HCT116 (cell line): ENCODE measurements around the gene KLHL40. TPM values are rescaled to one million over a fixed set of nuclear protein-coding genes. Genes with fewer than 3 reads are reported as not detected.

Experiments
- ATAC-seq: fragments of 200-7000 bp; cut with Tn5 transposase; 2 replicates; pipeline ENCODE4 v1.9.1; 2020; ENCODE audit warnings: mild to moderate bottlenecking, moderate library complexity
- BruUV-seq: library from RNA; stranded (reverse); fragments of 400-500 nt; replicated peaks from 2 replicates; lab custom pipeline; 2021; lab: Mats Ljungman, UMichigan
- CTCF ChIA-PET: fragments of 300-600 bp; sonication (Branson Sonifier 250); formaldehyde crosslinking; loops from one replicate; lab custom pipeline; 2021; ENCODE audit warnings: antibody characterized with exemption; lab: Charles Lee
- POLR2A ChIA-PET: fragments of 300-600, 350-600 bp; sonication (Branson Sonifier 250); formaldehyde crosslinking; loops from one replicate; lab custom pipeline; 2021; ENCODE audit warnings: antibody characterized with exemption; lab: Charles Lee
- RAD21 ChIA-PET, 2 experiments: fragments of 300-600 bp; sonication (Branson Sonifier 250); formaldehyde crosslinking; loops; one replicate each; lab custom pipeline; 2023; ENCODE audit warnings: low total read pairs in 2 of 2; ENCODE audit not compliant: uncharacterized antibody in 2 of 2, unreplicated experiment in 2 of 2, low non-redundant PET in 1 of 2; lab: Charles Lee
- DNase-seq: peaks from one replicate; pipeline ENCODE4 v3.0.0-alpha.2; 2010; ENCODE audit warnings: low read depth, low spot score
- H2AFZ ChIP-seq: fragments of 200-600 bp; shearing (Covaris generic), sonication (generic); 2 replicates; pipeline ENCODE4 v1.6.1; 2017; ENCODE audit warnings: low read depth, mixed run types, mixed read lengths, antibody characterized with exemption, low read length; ENCODE audit not compliant: poor library complexity, severe bottlenecking
- H3K27ac ChIP-seq: 2 replicates; pipeline ENCODE4 v1.5.1; 2012; ENCODE audit warnings: low read depth, low read length
- H3K27me3 ChIP-seq: fragments of 200-600 bp; sonication (generic); 2 replicates; pipeline ENCODE4 v1.6.1; 2016; ENCODE audit warnings: mixed run types, low read length, mixed read lengths; ENCODE audit not compliant: insufficient read depth
- H3K36me3 ChIP-seq, 2 experiments: fragments of 200-500 bp in 1 of 2; fragments of 200-600 bp in 1 of 2; sonication (Bioruptor generic) in 1 of 2; sonication (generic) in 1 of 2; 2 replicates each; pipeline versions ENCODE4 v1.5.1 to v1.6.1; 2014 to 2016; ENCODE audit warnings: low read length in 2 of 2, inconsistent platforms in 1 of 2, mixed read lengths in 1 of 2, mixed run types in 1 of 2; ENCODE audit not compliant: insufficient read depth in 2 of 2, control insufficient read depth in 1 of 2
- H3K4me1 ChIP-seq, 2 experiments: fragments of 200-600 bp in 1 of 2; sonication (generic) in 1 of 2; 2 replicates each; pipeline versions ENCODE4 v1.5.1 to v1.6.1; 2012 to 2017; ENCODE audit warnings: low read length in 2 of 2, inconsistent platforms in 1 of 2, mild to moderate bottlenecking in 1 of 2, mixed read lengths in 1 of 2, mixed run types in 1 of 2, moderate library complexity in 1 of 2; ENCODE audit not compliant: insufficient read depth in 2 of 2, control insufficient read depth in 1 of 2
- H3K4me2 ChIP-seq: fragments of 200-600 bp; sonication (generic); 2 replicates; pipeline ENCODE4 v1.6.1; 2017; ENCODE audit warnings: mixed run types, low read length, mixed read lengths
- H3K4me3 ChIP-seq, 2 experiments: fragments of 200-600 bp in 1 of 2; sonication (generic) in 1 of 2; replicated peaks in 1 of 2; 2 replicates each; pipeline ENCODE4 v1.5.1; 2011 to 2016; ENCODE audit warnings: low read length in 2 of 2, control low read depth in 1 of 2, low read depth in 1 of 2, mild to moderate bottlenecking in 1 of 2, mixed read lengths in 1 of 2, mixed run types in 1 of 2
- H3K79me2 ChIP-seq: fragments of 200-600 bp; sonication (generic); 2 replicates; pipeline ENCODE4 v1.6.1; 2017; ENCODE audit warnings: mild to moderate bottlenecking, mixed run types, low read length, moderate library complexity, mixed read lengths; ENCODE audit not compliant: insufficient read depth
- H3K9ac ChIP-seq: fragments of 200-600 bp; sonication (generic); 2 replicates; pipeline ENCODE4 v1.6.1; 2016; ENCODE audit warnings: low read length, mixed read lengths
- H3K9me2 ChIP-seq: fragments of 200-600 bp; sonication (generic), shearing (Covaris generic); 2 replicates; pipeline ENCODE4 v1.6.1; 2017; ENCODE audit warnings: mixed run types, mild to moderate bottlenecking, moderate library complexity; ENCODE audit not compliant: insufficient read depth
- H3K9me3 ChIP-seq, 2 experiments: fragments of 200-500 bp in 1 of 2; fragments of 200-600 bp in 1 of 2; sonication (Bioruptor generic) in 1 of 2; sonication (generic) in 1 of 2; 2 replicates each; pipeline ENCODE4 v1.6.1; 2014 to 2017; ENCODE audit warnings: low read length in 2 of 2, mixed read lengths in 2 of 2, inconsistent platforms in 1 of 2, low read depth in 1 of 2, mild to moderate bottlenecking in 1 of 2, mixed run types in 1 of 2, moderate library complexity in 1 of 2; ENCODE audit not compliant: control insufficient read depth in 1 of 2, insufficient read depth in 1 of 2
- H4K20me1 ChIP-seq: fragments of 200-600 bp; sonication (generic), shearing (Covaris generic); 2 replicates; pipeline ENCODE4 v1.6.1; 2017; ENCODE audit warnings: mixed run types, mild to moderate bottlenecking, moderate library complexity; ENCODE audit not compliant: insufficient read depth
- CEBPB ChIP-seq: IDR thresholded peaks from 2 replicates; pipeline ENCODE4 v1.6.1; 2012; ENCODE audit warnings: low read depth
- EGR1 ChIP-seq: IDR thresholded peaks from 2 replicates; pipeline ENCODE4 v1.6.1; 2012; ENCODE audit warnings: low read depth
- ELF1 ChIP-seq: IDR thresholded peaks from 2 replicates; pipeline ENCODE4 v1.6.1; 2012; ENCODE audit warnings: low read depth, borderline replicate concordance
- EZH2phosphoT487 ChIP-seq: fragments of 200-600 bp; IDR thresholded peaks from 2 replicates; pipeline ENCODE4 v1.6.1; 2018; ENCODE audit warnings: antibody characterized with exemption, borderline replicate concordance
- JUND ChIP-seq: IDR thresholded peaks from 2 replicates; pipeline ENCODE4 v1.6.1; 2012
- SIN3A ChIP-seq: IDR thresholded peaks from 2 replicates; pipeline ENCODE4 v1.6.1; 2012; ENCODE audit warnings: low read depth
- TCF7L2 ChIP-seq: IDR thresholded peaks from 2 replicates; pipeline ENCODE4 v1.7.0; 2011; ENCODE audit warnings: borderline replicate concordance, inconsistent platforms; ENCODE audit not compliant: insufficient read depth, insufficient read length; ENCODE audit errors: extremely low read depth
- YY1 ChIP-seq: IDR thresholded peaks from 2 replicates; pipeline ENCODE4 v1.6.1; 2011; ENCODE audit warnings: low read length, low read depth, moderate library complexity, mild to moderate bottlenecking; ENCODE audit not compliant: insufficient replicate concordance; ENCODE audit errors: extremely low read depth
- intact Hi-C: fragments of 100-400 bp; cut with micrococcal nuclease; formaldehyde crosslinking; loops from 2 replicates; pipeline ENCODE4 v1.10.0; 2022
- total RNA-seq: library from RNA; stranded (reverse); gene quantifications from one replicate; pipeline ENCODE4 v1.2.1, GENCODE V29; 2021; ENCODE audit not compliant: unreplicated experiment
- TF ChIP-seq, protein P1 (sequence below): IDR thresholded peaks from 2 replicates; pipeline ENCODE4 v1.6.1; 2011; ENCODE audit warnings: mild to moderate bottlenecking, low read length, moderate library complexity; ENCODE audit not compliant: insufficient replicate concordance; ENCODE audit errors: extremely low read depth

The KLHL40 gene
- total RNA-seq, 1 experiment from 2014 or later: not detected

GRCh38 chr3:42658091-42658770 lies 27.1 kb upstream of the KLHL40 start:
- ATAC-seq: no peak
- no peak overlapping the region for H3K4me3 ChIP-seq
- RAD21 ChIA-PET: no interaction called here
- TF ChIP-seq YY1: no peak
- no peak for TF ChIP-seq CEBPB
- no peak for TF ChIP-seq EZH2phosphoT487
- peaks cover 16 to 31% of the 10 kb centered on the region in 2 experiments for H3K4me1 ChIP-seq
- no peaks in the 10 kb centered on the region for H3K9me3 ChIP-seq
- no peaks in the 10 kb centered on the region for H4K20me1 ChIP-seq
- 0 out of 4 replicates have a peak, but pooled peaks cover 0 to 3% of the 10 kb centered on the region in 2 experiments for H3K36me3 ChIP-seq
- no peak overlapping the region for H2AFZ ChIP-seq
- intact Hi-C loops: no loop called here
- CTCF ChIA-PET: no interaction called here
- H3K79me2 ChIP-seq: peaks cover 12% of the 10 kb centered on the region; the same call in 1 of the 2 replicates
- H3K9me2 ChIP-seq: no peaks in the 10 kb centered on the region
- DNase-seq: no peak
- POLR2A ChIA-PET: no interaction called here
- H3K9ac ChIP-seq: no peak overlapping the region
- H3K27me3 ChIP-seq: no peaks in the 10 kb centered on the region
- no TSS peak for BruUV-seq
- no peak overlapping the region for H3K27ac ChIP-seq
- H3K4me2 ChIP-seq: no peak overlapping the region

DNA sequence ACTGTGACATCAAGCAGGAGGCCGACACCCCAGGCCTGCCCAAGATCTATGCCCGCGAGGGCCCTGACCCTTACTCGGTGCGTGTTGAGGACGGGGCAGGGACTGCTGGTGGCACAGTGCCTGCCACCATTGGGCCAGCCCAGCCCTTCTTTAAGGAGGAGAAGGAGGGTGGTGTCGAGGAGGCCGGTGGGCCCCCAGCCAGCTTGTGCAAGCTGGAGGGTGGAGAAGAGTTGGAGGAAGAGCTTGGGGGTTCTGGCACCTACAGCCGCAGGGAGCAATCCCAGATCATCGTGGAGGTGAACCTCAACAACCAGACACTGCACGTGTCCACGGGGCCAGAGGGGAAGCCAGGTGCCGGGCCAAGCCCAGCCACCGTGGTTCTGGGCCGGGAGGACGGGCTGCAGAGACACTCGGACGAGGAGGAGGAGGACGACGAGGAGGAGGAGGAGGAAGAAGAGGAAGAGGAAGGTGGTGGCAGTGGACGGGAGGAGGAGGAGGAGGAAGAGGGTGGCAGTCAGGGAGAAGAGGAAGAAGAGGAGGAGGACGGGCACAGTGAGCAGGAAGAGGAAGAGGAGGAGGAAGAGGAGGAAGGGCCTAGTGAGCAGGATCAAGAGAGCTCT lies 26.5 kb upstream of the KLHL40 start:
- RAD21 ChIA-PET: no interaction called here
- Histone ChIP-seq H3K9ac (no peak overlapping the region), H3K36me3 (0 out of 4 replicates have a peak, but pooled peaks cover 0 to 3% of the 10 kb centered on the region in 2 experiments), H3K4me1 (peaks cover 13 to 24% of the 10 kb centered on the region in 2 experiments; a peak in 3 of 4 replicates), H3K79me2 (peaks cover 6% of the 10 kb centered on the region; the same call in 1 of the 2 replicates), H3K27ac (no peak overlapping the region), H3K27me3 (no peaks in the 10 kb centered on the region), H3K4me3 (no peak overlapping the region), H2AFZ (no peak overlapping the region), H4K20me1 (no peaks in the 10 kb centered on the region), H3K4me2 (no peak overlapping the region)
- POLR2A ChIA-PET: no interaction called here
- CTCF ChIA-PET: no interaction called here
- intact Hi-C loops: no loop called here
- no peak for ATAC-seq
- no peak for DNase-seq
- TF ChIP-seq YY1 (no peak), JUND (no peak), EGR1 (no peak), TCF7L2 (no peak), ELF1 (no peak), SIN3A (no peak)
- TF ChIP-seq, protein P1, sequence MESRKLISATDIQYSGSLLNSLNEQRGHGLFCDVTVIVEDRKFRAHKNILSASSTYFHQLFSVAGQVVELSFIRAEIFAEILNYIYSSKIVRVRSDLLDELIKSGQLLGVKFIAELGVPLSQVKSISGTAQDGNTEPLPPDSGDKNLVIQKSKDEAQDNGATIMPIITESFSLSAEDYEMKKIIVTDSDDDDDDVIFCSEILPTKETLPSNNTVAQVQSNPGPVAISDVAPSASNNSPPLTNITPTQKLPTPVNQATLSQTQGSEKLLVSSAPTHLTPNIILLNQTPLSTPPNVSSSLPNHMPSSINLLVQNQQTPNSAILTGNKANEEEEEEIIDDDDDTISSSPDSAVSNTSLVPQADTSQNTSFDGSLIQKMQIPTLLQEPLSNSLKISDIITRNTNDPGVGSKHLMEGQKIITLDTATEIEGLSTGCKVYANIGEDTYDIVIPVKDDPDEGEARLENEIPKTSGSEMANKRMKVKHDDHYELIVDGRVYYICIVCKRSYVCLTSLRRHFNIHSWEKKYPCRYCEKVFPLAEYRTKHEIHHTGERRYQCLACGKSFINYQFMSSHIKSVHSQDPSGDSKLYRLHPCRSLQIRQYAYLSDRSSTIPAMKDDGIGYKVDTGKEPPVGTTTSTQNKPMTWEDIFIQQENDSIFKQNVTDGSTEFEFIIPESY: no peak
- TF ChIP-seq, all 23 proteins: peak for 0
- no TSS peak for BruUV-seq
- Histone ChIP-seq H3K9me2 (no peaks in the 10 kb centered on the region), H3K9me3 (no peaks in the 10 kb centered on the region)
